Keratinocyte (primary cell): ENCODE data around the gene SERGEF. TPM values are rescaled to one million over a fixed set of nuclear protein-coding genes. Genes with fewer than 3 reads are reported as not detected.

Source experiments
- DNase-seq: peaks from one replicate; pipeline ENCODE4 v3.0.0-alpha.2; 2011; ENCODE audit warnings: low read depth, missing footprints, low spot score
- FAIRE-seq: peaks from 2 replicates; lab custom pipeline; 2011; peaks lifted over from hg19 to GRCh38; lab: Jason Lieb, UNC
- H2AFZ ChIP-seq: 2 replicates; pipeline ENCODE4 v1.6.0; 2012; ENCODE audit warnings: low read length, control low read depth, inconsistent platforms; ENCODE audit not compliant: control insufficient read depth
- H3K27ac ChIP-seq: 2 replicates; pipeline ENCODE4 v1.5.1; 2011; ENCODE audit warnings: low read length; ENCODE audit not compliant: control insufficient read depth, insufficient read depth
- H3K27me3 ChIP-seq: 3 replicates; pipeline ENCODE4 v1.6.0; 2011; ENCODE audit warnings: low read length; ENCODE audit not compliant: control insufficient read depth, insufficient read depth; ENCODE audit errors: extremely low read depth
- H3K36me3 ChIP-seq, 2 experiments: 2 replicates in 1 of 2; 3 replicates in 1 of 2; pipeline ENCODE4 v1.5.1; 2011; ENCODE audit warnings: low read length in 2 of 2, mild to moderate bottlenecking in 1 of 2; ENCODE audit not compliant: control insufficient read depth in 2 of 2, insufficient read depth in 2 of 2; ENCODE audit errors: extremely low read depth in 1 of 2
- H3K4me1 ChIP-seq: 3 replicates; pipeline ENCODE4 v1.5.1; 2011; ENCODE audit warnings: low read length; ENCODE audit not compliant: control insufficient read depth, insufficient read depth; ENCODE audit errors: extremely low read depth
- H3K4me2 ChIP-seq: 3 replicates; pipeline ENCODE4 v1.6.0; 2011; ENCODE audit warnings: low read depth, low read length; ENCODE audit not compliant: control insufficient read depth, insufficient read depth; ENCODE audit errors: extremely low read depth
- H3K4me3 ChIP-seq, 3 experiments: fragments of 200-600 bp in 1 of 3; sonication (generic) in 1 of 3; 2 replicates in 2 of 3; 3 replicates in 1 of 3; pipeline ENCODE4 v1.5.1; 2011 to 2016; ENCODE audit warnings: low read length in 3 of 3, mild to moderate bottlenecking in 3 of 3, control low read depth in 2 of 3, inconsistent platforms in 1 of 3, low read depth in 1 of 3, mixed read lengths in 1 of 3, mixed run types in 1 of 3, moderate library complexity in 1 of 3; ENCODE audit not compliant: control insufficient read depth in 2 of 3, insufficient read depth in 2 of 3; ENCODE audit errors: extremely low read depth in 1 of 3
- H3K79me2 ChIP-seq: 2 replicates; pipeline ENCODE4 v1.6.0; 2012; ENCODE audit warnings: low read length; ENCODE audit not compliant: control insufficient read depth, insufficient read depth
- H3K9ac ChIP-seq: 3 replicates; pipeline ENCODE4 v1.6.0; 2011; ENCODE audit warnings: low read length; ENCODE audit not compliant: control insufficient read depth, insufficient read depth; ENCODE audit errors: extremely low read depth
- H3K9me1 ChIP-seq: 3 replicates; pipeline ENCODE4 v1.6.0; 2011; ENCODE audit warnings: low read length; ENCODE audit not compliant: control insufficient read depth, insufficient read depth; ENCODE audit errors: extremely low read depth
- H3K9me3 ChIP-seq: 2 replicates; pipeline ENCODE4 v1.5.1; 2012; ENCODE audit warnings: low read depth, low read length; ENCODE audit not compliant: control insufficient read depth
- H4K20me1 ChIP-seq: 3 replicates; pipeline ENCODE4 v1.6.0; 2011; ENCODE audit warnings: low read length; ENCODE audit not compliant: control insufficient read depth, insufficient read depth; ENCODE audit errors: extremely low read depth
- EZH2 ChIP-seq: IDR thresholded peaks from one replicate; pipeline ENCODE4 v1.6.1; 2012; ENCODE audit warnings: inconsistent platforms, mild to moderate bottlenecking, low read length, moderate library complexity
- dilution Hi-C: fragments of 300-500 bp; cut with MboI; formaldehyde crosslinking; loops from one replicate; pipeline ENCODE4 v1.7.0; 2020; ENCODE audit warnings: low sequenced_read_pairs; ENCODE audit not compliant: extremely low pct_ligation_motif_present
- polyA plus RNA-seq, 5 experiments: library from polyadenylated mRNA; depleted of rRNA in 3 of 5; stranded (reverse) in 3 of 5; stranded (forward) in 1 of 5; unstranded in 1 of 5; fragments of >200 nt; gene quantifications; 1 replicate in 1 of 5; 2 replicates in 3 of 5; 3 replicates in 1 of 5; pipeline versions ENCODE4 v1.2.1 to v1.2.3, GENCODE V29; 2011 to 2012; ENCODE audit warnings: missing spikeins in 2 of 5, low read depth in 1 of 5, low replicate concordance in 1 of 5
- TF ChIP-seq, protein P1 (sequence below), 3 experiments: IDR thresholded peaks in 1 of 3; conservative IDR thresholded peaks in 1 of 3; optimal IDR thresholded peaks in 1 of 3; 2 replicates in 2 of 3; 3 replicates in 1 of 3; pipeline versions ENCODE3 to v1.5.1; 2011; ENCODE audit warnings: low read length in 3 of 3, mild to moderate bottlenecking in 3 of 3, moderate library complexity in 2 of 3, control low read depth in 1 of 3, inconsistent platforms in 1 of 3; ENCODE audit not compliant: insufficient read depth in 2 of 3; ENCODE audit errors: extremely low read depth in 1 of 3

The SERGEF gene
- polyA plus RNA-seq, 1 donor (not counting 4 experiments of a cell fraction or from before 2014, with no cell fraction given) = 15.6 TPM

- H3K27ac ChIP-seq = no peak overlapping the region
- H3K27me3 ChIP-seq = no peaks in the 10 kb centered on the region
- no peak overlapping the region for H3K9ac ChIP-seq
- H3K4me1 ChIP-seq = no peaks in the 10 kb centered on the region
- FAIRE-seq = no peak
- no peaks in the 10 kb centered on the region for H3K9me3 ChIP-seq
- no peak overlapping the region for H2AFZ ChIP-seq
- no peak for DNase-seq
- no peaks in the 10 kb centered on the region for H3K9me1 ChIP-seq
- dilution Hi-C loops = no loop called here
- H3K36me3 ChIP-seq = no peaks in the 10 kb centered on the region
- no peak overlapping the region for H3K4me3 ChIP-seq
- H3K4me2 ChIP-seq = no peak overlapping the region
- H3K79me2 ChIP-seq = no peaks in the 10 kb centered on the region
- TF ChIP-seq, protein P1, sequence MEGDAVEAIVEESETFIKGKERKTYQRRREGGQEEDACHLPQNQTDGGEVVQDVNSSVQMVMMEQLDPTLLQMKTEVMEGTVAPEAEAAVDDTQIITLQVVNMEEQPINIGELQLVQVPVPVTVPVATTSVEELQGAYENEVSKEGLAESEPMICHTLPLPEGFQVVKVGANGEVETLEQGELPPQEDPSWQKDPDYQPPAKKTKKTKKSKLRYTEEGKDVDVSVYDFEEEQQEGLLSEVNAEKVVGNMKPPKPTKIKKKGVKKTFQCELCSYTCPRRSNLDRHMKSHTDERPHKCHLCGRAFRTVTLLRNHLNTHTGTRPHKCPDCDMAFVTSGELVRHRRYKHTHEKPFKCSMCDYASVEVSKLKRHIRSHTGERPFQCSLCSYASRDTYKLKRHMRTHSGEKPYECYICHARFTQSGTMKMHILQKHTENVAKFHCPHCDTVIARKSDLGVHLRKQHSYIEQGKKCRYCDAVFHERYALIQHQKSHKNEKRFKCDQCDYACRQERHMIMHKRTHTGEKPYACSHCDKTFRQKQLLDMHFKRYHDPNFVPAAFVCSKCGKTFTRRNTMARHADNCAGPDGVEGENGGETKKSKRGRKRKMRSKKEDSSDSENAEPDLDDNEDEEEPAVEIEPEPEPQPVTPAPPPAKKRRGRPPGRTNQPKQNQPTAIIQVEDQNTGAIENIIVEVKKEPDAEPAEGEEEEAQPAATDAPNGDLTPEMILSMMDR (optimal IDR thresholded peaks at IDR 0.05 in 1 of 3, IDR thresholded peaks at IDR 0.05 in 1 of 3, conservative IDR thresholded peaks at IDR 0.05 in 1 of 3; ENCODE audit: extremely low read depth in 1 of 3, insufficient read depth in 2 of 3, low read length in 3 of 3) = no peak
- TF ChIP-seq EZH2 = no peak
- no peaks in the 10 kb centered on the region for H4K20me1 ChIP-seq
These were observed 111.4 kb downstream of the SERGEF start for GRCh38 chr11:17901481-17901880.

DNA sequence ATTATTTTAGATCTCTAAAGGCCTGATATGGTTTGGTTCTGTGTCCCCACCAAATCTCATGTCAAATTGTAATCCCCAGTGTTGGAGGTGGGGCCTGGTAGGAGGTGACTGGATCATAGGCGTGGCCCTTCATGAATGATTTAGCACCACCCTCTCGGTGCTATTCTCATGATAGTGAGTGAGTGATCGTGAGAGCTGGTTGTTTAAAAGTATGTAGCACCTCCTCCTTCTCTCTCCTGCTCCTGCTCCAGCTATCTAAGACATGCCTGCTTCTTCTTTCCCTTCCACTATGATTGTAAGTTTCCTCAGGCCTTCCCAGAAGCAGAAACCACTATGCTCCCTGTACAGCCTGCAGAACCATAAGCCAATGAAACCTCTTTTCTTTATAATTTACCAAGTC lies 114.1 kb downstream of the SERGEF start:
- dilution Hi-C loops = no loop called here
- Histone ChIP-seq H4K20me1 (no peaks in the 10 kb centered on the region), H3K27ac (no peak overlapping the region), H3K4me3 (no peak overlapping the region), H3K79me2 (no peaks in the 10 kb centered on the region), H3K4me1 (no peaks in the 10 kb centered on the region), H3K9me1 (no peaks in the 10 kb centered on the region), H3K36me3 (no peaks in the 10 kb centered on the region), H3K4me2 (no peak overlapping the region), H2AFZ (no peak overlapping the region), H3K9me3 (no peaks in the 10 kb centered on the region), H3K9ac (no peak overlapping the region), H3K27me3 (no peaks in the 10 kb centered on the region)
- TF ChIP-seq EZH2 = no peak
- TF ChIP-seq, protein P1 (optimal IDR thresholded peaks at IDR 0.05 in 1 of 3, IDR thresholded peaks at IDR 0.05 in 1 of 3, conservative IDR thresholded peaks at IDR 0.05 in 1 of 3; ENCODE audit: extremely low read depth in 1 of 3, insufficient read depth in 2 of 3, low read length in 3 of 3) = no peak
- FAIRE-seq = no peak
- DNase-seq = no peak
